HG02759 (cell line): ENCODE measurements around the gene ASH1L.
"Not testable (repeated sequence)": the region's sequence is repeated elsewhere in the genome, so short reads cannot be mapped to it uniquely, and the experiment has no call there.

Experiments used
- ATAC-seq: cut with Tn5 transposase; IDR thresholded peaks from one replicate; pipeline ENCODE4 v1.9.1; 2021; ENCODE audit warnings: mild to moderate bottlenecking, moderate library complexity; ENCODE audit not compliant: unreplicated experiment

The ASH1L gene

DNA sequence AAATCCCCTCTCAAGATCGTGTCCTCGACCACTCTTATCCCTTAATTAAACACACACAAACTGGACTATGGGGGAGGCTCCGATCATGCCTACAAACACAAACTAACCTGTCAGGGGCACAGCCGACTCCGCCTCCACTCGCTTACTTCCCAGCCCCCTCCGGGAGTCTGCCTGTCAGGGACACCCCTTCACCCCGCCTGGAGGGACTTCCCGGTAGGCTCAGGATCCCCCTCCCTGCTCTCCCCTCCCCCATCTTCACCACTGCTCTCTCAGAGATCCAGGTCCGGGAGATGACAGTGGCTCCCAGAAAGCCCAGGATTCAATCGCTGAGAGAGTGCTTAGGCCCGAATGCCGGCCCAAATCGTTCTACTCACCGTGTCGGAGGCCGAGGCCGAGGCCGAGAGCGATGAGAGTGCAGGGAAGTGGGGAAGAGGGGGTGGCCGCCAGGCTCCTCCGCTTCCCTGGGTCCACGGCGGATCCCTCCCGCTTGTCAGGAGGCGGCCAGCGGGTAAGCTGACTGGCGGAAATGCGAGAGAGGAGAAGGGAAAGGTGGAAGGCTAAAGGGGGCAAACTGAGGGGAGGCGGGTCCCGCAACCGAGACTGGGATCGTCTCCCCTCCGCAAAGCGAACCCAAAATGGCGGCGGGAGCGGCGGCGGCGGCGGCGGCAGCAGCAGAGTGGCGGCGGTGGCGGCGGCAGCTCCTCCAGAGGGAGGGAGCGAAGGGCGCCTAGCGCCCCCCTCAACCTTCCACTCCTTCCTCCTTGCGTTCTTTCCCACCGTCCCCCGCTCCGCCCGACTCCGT is 623 bp downstream of the ASH1L start:
- peak; percentile 36 for ATAC-seq

GRCh38 chr1:155555915-155556314 is 6.7 kb downstream of the ASH1L start:
- no peak for ATAC-seq

DNA sequence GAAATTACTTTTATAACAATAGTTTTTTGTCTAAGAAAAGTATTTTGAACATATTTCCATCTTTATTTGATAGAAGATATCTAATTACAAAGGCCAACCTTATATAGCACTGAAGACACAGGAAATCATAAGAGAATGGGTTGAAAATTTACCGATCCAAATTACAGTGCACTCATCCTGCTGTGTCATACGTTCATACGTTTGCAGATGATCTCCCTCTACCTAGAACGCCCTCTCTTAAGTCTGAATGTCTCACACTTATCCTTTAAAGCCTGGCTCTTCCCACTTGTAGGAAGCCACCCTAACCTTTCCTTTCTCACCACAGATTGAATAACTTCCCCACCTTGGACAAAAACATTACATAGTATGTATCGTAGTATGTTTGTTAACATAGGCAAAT is 9.3 kb downstream of the ASH1L start:
- no peak for ATAC-seq

DNA sequence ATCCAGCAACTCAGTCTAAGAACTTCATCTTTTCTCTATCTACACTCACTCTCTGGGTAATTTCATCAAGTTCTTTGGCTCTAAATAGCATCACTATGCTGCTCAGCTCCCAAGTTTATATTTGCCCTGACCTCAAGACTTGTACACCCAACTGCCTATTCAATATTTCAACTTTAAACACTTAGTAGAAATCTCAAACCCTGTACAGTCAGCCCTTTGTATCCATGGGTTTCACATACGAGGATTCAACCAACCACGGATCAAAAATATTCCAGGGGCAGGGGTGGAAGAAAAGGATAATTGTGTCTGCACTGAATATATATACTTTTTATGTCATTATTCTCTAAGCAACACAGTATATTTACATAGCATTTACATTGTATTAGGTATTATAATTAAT is 13.9 kb downstream of the ASH1L start:
- no peak for ATAC-seq

DNA sequence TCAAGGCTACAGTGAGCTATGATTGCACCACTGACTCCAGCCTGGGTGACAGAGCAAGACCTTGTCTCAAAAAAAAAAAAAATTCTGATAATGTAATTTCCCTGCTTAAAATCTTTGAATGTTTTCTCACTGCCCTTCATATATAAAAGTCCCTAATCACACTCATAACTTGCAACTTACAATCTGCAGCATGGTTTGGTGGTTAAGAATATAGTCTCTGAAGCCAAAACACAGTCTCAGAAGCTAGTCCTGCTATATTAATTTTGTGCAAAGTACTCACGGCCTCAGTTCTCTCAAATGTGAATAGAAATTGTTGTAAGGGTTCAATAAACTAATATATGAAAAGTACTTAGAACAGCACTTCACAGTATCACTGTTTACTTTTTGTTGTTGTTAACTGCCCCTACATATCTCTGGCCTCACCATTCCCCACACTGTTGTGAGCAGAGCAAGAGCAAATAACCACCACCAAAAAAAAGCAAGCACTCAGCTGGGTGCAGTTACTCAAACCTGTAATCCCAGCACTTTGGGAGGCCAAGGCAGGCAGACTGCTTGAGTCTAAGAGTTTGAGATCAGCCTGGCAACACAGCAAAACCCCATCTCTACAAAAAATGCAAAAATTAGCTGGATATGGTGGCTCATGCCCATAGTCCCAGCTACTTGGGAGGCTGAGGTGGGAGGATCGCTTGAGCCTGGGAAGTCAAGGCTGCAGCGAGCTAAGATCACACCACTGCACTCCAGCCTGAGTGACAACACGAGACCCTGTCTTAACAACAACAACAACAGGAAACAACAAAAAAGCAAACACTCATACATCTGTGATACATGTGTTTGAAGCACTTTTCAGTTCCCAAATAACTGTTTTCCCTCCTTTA is 22.4 kb downstream of the ASH1L start:
- ATAC-seq: no peak

GRCh38 chr1:155537193-155537592 is 25.4 kb downstream of the ASH1L start:
- no peak for ATAC-seq

DNA sequence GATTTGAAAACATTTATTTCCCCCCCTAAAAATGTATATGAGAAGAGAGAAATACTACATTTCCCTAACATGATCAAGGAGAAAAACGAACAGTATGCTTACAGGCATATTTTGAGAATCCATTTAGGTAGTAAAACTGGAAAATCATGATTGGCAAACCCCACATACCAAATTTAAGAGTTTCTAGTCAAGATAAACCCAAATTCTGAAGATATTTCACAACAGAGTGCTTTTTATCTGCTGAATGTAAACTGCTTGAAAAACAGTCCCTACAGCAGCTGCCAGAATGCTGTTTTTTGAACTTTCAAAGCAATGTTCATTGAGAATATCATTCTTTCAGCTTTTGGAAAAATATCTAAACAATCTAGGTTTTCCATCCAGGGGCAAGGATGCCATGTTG is 31.0 kb downstream of the ASH1L start:
- ATAC-seq: no peak

GRCh38 chr1:155529929-155530328 is 32.7 kb downstream of the ASH1L start:
- ATAC-seq: no peak

DNA sequence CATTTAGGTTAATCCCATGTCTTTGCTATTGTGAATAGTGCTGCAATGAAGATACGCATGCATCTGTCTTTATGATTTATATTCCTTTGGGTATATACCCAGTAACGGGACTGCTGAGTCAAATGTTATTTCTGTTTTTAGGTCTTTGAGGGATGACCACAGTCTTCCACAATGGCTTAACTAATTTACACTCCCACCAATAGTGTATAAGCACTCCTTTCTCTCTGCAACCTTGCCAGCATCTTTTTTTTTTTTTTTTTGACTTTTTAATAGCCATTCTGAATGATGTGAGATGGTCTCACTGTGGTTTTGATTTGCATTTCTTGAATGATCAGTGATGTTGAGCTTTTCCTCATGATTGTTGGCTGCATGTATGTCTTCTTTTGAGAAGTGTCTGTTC is 33.5 kb downstream of the ASH1L start:
- ATAC-seq: no peak

DNA sequence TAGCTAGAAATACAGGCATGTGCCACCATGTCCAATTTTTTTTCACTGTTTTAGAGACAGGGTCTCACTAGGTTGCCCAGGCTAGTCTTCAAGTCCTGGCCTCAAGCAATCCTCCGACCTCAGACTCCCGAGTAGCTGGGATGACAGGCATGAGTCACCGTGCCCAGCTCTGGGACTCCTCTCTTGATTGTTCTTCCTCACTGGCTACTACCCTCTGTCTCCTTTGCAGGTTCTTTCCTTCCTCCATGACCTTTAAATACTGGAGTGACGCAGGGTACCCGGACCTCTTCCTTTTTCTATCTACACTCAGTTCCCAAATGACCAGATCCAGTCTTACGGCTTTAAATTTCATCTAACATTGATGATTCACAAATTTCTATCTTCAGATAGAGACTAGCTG is 34.9 kb downstream of the ASH1L start:
- ATAC-seq: no peak

DNA sequence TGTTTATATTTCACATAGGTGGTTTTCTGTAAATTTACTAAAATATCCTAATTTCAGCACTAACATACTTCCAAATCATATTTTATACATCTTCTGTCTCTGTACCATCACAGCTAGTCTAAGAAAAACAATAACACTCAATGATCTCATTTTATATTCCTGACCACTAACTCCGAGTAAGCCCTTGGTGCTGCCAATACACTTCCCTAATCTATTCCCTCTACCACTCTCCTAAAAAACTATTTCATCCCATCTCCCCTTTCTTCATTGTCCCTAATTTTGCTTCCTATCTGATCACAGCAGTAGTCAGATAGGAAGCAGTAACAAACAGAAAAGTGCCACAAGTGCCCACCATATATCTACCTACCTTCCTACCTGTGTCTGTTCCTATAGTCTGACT is 36.2 kb downstream of the ASH1L start:
- no peak for ATAC-seq

DNA sequence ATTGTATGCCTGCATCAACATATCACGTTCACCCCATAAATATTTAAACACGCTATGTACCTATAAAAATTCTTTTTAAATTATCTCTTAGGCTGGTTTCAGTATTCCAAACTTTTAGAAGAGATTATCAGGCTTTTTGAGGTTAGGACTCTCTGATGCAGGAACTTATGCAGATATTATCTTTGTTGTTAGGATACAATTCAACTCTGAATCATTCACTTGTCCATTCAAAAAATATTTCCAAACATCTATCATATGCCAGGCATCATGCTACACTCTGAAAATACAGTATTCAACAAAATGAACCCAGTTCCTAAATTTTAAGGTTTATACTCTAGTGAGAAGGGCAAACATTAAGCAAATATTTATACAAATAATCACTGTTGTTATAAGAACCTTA is 40.5 kb downstream of the ASH1L start:
- no peak for ATAC-seq

- no peak for ATAC-seq
Observed at GRCh38 chr1:155518484-155518883, 44.1 kb downstream of the ASH1L start.

DNA sequence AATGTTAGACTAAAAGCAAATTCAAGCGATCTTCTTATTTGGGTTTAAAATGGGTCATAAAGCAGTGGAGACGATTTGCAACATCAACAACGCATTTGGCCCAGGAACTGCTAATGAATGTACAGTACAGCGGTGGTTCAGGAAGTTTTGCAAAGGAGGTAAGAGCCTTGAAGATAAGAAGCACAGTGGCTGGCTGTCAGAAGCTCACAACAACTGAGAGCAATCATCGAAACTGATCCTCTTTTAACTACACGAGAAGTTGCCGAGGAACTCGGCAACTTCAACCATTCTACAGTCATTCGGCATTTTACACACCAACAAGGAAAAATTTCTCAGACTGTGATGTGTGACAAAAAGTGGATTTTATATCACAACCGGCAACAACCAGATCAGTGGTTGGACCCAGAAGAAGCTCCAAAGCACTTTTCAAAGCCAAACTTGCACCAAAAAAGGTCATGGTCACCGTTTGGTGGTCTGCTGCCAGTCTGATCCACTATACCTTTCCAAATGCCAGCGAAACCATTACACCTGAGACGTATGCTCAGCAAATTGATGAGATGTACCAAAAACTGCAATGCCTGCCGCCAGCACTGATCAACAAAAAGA is 47.9 kb downstream of the ASH1L start:
- ATAC-seq: no peak

- ATAC-seq: no peak
Observed at GRCh38 chr1:155513300-155513916, 49.2 kb downstream of the ASH1L start.

- ATAC-seq: not testable (repeated sequence)
Observed at GRCh38 chr1:155511385-155511784, 51.2 kb downstream of the ASH1L start.

GRCh38 chr1:155509064-155509463 is 53.5 kb downstream of the ASH1L start:
- no peak for ATAC-seq

- ATAC-seq: no peak
Observed at GRCh38 chr1:155507945-155508344, 54.7 kb downstream of the ASH1L start.

DNA sequence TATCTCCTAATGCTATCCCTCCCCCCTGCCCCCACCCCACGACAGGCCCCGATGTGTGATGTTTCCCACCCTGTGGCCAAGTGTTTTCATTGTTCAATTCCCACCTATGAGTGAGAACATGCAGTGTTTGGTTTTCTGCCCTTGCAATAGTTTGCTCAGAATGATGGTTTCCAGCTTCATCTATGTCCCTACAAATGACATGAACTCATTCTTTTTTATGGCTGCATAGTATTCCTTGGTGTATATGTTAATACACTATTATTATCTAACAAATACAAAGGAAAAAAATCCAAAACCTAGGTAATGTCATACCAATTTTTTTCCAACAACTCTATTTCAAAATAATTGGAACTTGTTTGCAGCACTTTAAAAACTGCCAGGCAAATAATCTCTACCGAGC is 56.6 kb downstream of the ASH1L start:
- ATAC-seq: not testable (repeated sequence)

GRCh38 chr1:155504207-155504606 is 58.4 kb downstream of the ASH1L start:
- no peak for ATAC-seq

GRCh38 chr1:155499953-155500639 is 62.5 kb downstream of the ASH1L start:
- ATAC-seq: no peak
